Right renal pelvis (tissue), 4 donors: Measurements from ENCODE around the gene ELOA2. TPM values are rescaled to one million over a fixed set of nuclear protein-coding genes. Genes with fewer than 3 reads are reported as not detected.
"Not testable (repeated sequence)": the region's sequence is repeated elsewhere in the genome, so short reads cannot be mapped to it uniquely, and the experiment has no call there.

Source experiments
- DNase-seq, 4 donors: peaks; one replicate each; pipeline ENCODE4 v3.0.0-alpha.2; 2013; ENCODE audit warnings: low read depth in 4 of 4, low spot score in 3 of 4, missing footprints in 1 of 4
- polyA plus RNA-seq, 4 donors: library from polyadenylated mRNA; unstranded; fragments of 120-200 nt; gene quantifications; one replicate each; pipeline ENCODE4 v1.2.1, GENCODE V29; 2013; ENCODE audit not compliant: insufficient read length in 4 of 4

Gene ELOA2
- polyA plus RNA-seq, 4 donors, result 0.03 TPM; not detected in 3

DNA sequence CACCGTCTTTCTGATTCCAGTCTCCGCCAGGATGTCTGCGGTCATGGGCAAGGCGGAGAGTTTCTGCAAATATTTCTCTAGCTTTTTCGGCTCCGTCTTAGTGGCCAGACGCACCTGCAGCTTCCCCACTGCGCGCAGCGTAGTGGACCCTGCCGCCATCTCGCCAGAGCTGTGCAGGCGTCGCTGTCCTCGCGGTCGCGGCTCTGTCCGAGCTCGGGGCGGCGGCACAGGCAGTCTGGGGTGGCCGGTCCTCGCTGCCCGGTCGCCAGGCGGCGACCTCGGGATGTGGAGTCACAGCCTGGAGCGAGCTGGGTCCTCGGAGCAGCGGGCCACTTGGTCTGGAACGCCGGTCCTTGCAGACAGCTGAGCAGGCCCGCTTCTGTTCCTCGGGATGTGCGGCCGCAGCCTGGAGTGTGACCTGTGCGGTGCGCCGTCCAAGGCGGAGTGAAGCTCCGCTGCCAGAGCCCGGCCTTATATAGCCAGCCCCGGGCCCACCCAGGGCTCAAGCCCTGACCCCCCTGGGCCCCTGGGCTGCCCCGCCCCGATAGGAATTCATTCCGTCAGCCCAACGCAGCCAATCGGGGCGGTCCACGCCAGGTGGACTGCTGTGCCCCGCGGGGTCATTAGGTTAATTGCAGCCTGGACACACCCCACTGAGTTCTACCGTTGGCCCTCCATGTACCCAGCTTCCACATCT, 11.5 kb downstream of the ELOA2 start:
- DNase-seq, result not testable (repeated sequence)

- DNase-seq, result not testable (repeated sequence)
Measured at GRCh38 chr18:47022821-47023220, 12.6 kb downstream of the ELOA2 start.

DNA sequence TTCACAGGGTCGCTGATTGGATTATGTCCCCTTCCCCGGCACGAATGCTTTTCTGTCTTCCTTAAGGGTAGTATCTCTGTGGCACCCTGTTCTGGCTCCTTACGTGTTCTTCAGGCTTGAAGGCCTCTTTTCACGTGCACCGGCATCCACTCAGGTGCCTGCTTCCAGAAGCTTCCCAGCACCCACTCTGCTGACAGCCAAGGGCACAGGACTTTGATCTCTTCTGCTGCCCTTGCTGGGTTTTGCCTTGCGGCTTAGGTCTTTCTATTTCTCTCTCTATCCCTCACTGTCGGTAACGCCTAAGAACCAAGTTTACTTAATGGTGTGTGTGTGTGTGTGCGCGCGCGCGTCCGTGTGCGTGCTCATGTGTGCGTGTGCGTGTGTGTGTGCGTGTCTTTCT, 14.7 kb downstream of the ELOA2 start:
- DNase-seq, result not testable (repeated sequence)

DNA sequence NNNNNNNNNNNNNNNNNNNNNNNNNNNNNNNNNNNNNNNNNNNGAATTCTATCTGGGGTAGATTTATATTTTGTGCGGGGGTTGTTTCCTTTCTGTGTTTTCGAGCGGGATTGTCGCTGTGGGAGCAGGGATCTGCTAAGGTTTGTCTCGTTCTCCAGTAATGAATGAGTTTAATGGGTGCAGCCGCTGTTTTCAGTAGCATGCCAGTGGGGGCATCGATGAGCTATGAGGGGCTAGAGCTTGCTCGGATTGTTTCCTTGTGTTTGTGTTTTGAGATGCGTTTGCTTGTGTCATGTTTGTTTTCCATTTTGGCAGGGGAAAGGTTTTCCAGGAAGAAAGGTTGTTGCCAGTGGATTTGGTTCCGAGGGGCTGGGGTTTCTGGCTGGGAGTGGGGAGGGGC, 15.6 kb downstream of the ELOA2 start:
- not testable (repeated sequence) for DNase-seq

Other genes with a start within 250 kb of the ELOA2 start
- gene PIAS2, start 118.1 kb downstream of the ELOA2 start, polyA plus RNA-seq, result 10 to 100 TPM; 21.7 to 29.4 (median 28.6) TPM
- gene KATNAL2, start 118.0 kb downstream of the ELOA2 start, polyA plus RNA-seq, result 10 to 100 TPM in 3 of 4 donors, 1 to 10 TPM in 1; 9.6 to 13.2 (median 10.6) TPM
- gene HDHD2, start 114.9 kb upstream of the ELOA2 start, polyA plus RNA-seq, result 10 to 100 TPM; 51.4 to 67.7 (median 62.5) TPM
- gene IER3IP1, start 140.7 kb upstream of the ELOA2 start, polyA plus RNA-seq, result 10 to 100 TPM; 39.7 to 49.7 (median 44.7) TPM
- not detected for gene SKOR2, start 216.0 kb upstream of the ELOA2 start, polyA plus RNA-seq